Measurements from ENCODE around the gene CLDND2. TPM values are rescaled to one million over a fixed set of nuclear protein-coding genes. Genes with fewer than 3 reads are reported as not detected.
A peak's percentile ranks its signal among the peaks of the same experiment; 100 is the strongest.

CLDND2 gene
- total RNA-seq, 2 donors from 2014 or later: not detected

DNA sequence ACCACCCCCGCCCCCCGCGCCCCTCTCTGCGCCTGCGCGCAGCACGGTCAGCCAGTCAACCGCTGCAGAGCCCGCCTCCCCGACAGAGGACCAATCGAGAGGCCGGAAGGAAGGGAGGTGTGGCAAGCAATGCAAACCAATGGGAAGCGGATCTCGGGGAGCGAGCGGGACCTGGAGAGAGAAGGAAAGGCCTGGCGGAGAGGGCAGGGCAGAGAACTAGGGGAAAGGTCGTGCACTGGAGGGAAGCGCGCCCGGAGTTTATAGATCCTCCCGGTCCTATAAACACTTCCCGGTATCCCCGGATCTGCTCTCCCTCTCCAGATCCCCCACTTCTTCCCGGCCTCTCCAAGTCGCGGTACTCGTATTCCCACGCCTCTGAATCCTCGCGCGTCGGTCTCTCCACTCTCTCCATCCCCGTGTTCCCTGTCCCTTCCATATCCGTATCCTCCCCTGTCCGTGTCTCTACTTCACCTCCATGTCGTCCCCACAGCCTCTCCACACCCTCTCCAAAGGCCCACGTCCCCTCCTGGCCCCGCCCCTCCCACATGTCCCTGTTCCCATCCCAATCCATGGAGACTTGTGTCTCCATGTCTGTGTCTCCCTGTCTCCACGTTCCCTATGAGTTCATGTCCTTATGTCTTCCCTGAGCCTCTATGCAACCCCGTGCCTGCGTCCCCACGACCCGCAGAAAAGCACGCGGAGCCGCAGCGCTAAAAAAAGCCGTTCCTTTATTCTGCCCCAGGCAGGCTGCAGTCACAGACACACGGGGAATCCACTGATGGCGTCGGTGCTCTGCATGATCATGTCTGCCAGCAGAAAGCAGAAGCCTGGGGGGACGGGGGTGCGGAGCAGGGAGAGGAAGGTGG lies 2.2 kb downstream of the CLDND2 start:
- DNase-seq: peak; percentile 98 to 100 (median 99)
- Histone ChIP-seq H3K27me3 (no peaks in the 10 kb centered on the region), H3K9me3 (no peaks in the 10 kb centered on the region), H3K4me1 (peaks cover 44% of the 10 kb centered on the region), H3K27ac (peak overlapping the region; percentile 94 to 99 (median 98)), H3K36me3 (replicated peaks in 1 of 2; ENCODE audit: insufficient read depth in 1 of 2, low read depth in 2 of 2) (no peaks in the 10 kb centered on the region), H3K4me3 (peak overlapping the region; percentile 54 to 61)
- intact Hi-C loops (cut with DNase I): no loop called here
- TF ChIP-seq POLR2A (IDR thresholded peaks at IDR 0.05) (peak; percentile 84 to 90 (median 88)), CTCF (IDR thresholded peaks at IDR 0.05) (no peak)
- peak; percentile 87 for ATAC-seq
- 1 to 2% methylated on average over 45 to 54 of the region's 54 CpGs for WGBS, 2 donors

- no peaks in the 10 kb centered on the region for H3K9me3 ChIP-seq
- intact Hi-C loops (cut with DNase I): no loop called here
- H3K36me3 ChIP-seq (replicated peaks in 1 of 2; ENCODE audit: insufficient read depth in 1 of 2, low read depth in 2 of 2): no peaks in the 10 kb centered on the region
- 0% methylated on average over 12 to 27 of the region's 27 CpGs for WGBS, 2 donors
- no peak for ATAC-seq
- H3K27me3 ChIP-seq: no peaks in the 10 kb centered on the region
- TF ChIP-seq POLR2A (IDR thresholded peaks at IDR 0.05) (peak in 1 of 3 donors; percentile 41), CTCF (IDR thresholded peaks at IDR 0.05) (peak in 1 of 7 experiments; percentile 3)
- peaks cover 44% of the 10 kb centered on the region for H3K4me1 ChIP-seq
- DNase-seq: no peak
- peak within 1 kb of the TSS; percentile 94 to 99 (median 98) for H3K27ac ChIP-seq
- peak within 1 kb of the TSS; percentile 54 to 61 for H3K4me3 ChIP-seq
Observed at GRCh38 chr19:51365965-51366388, 2.8 kb downstream of the CLDND2 start, which contains the start of gene ETFB. ETFB (minus strand) TSS chr19:51366388; CDS start chr19:51366326, 62 bp downstream.

DNA sequence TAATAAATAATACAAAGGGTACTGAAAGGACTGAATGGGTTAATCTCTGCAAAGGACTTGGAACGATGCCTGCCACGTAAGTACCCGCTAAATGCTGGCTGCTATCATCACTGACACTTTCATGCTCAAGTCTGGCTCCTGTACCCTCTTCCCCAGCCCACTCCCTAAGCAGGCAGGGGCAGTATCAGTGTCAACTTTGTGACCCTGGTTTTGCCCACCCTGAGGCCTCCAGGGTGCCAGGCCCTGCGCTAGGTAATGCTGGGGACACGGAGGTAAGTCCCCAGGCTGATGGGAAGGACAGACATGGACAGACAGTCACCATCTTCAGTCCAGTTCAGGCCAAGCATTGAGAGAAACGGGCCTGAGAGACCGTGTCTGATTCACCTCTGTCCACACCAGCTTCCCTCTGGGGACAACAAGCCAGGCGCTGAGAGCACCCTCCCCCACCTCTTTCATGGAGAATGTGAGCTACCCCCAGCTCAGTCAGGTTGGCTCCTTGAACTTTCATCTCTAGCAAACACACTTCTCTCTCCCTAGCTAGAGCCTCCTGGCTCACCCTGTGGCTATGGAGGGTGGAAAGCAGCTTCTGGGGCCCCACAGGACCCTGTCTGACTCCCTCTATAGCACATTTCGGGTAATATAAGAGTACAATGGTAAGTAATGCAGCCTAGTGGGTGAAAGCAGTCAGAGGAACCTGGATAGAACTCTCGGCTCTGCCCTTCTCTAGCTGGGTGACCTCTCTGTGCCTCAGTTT lies 3.4 kb downstream of the CLDND2 start:
- intact Hi-C loops (cut with DNase I): no loop called here
- Histone ChIP-seq H3K27ac (peak overlapping the region; percentile 94 to 99 (median 98)), H3K27me3 (no peaks in the 10 kb centered on the region), H3K4me1 (peaks cover 44% of the 10 kb centered on the region), H3K4me3 (peak overlapping the region; percentile 54 to 61), H3K9me3 (no peaks in the 10 kb centered on the region), H3K36me3 (replicated peaks in 1 of 2; ENCODE audit: insufficient read depth in 1 of 2, low read depth in 2 of 2) (no peaks in the 10 kb centered on the region)
- peak; percentile 26 to 55 (median 45) for DNase-seq
- 12 to 14% methylated on average over 9 to 10 of the region's 10 CpGs for WGBS, 2 donors
- ATAC-seq: no peak
- TF ChIP-seq CTCF (IDR thresholded peaks at IDR 0.05) (peak in 1 of 7 experiments; percentile 2), POLR2A (IDR thresholded peaks at IDR 0.05) (no peak)

GRCh38 chr19:51364200-51365106 lies 4.3 kb downstream of the CLDND2 start:
- DNase-seq (no peak), ATAC-seq (no peak)
- H3K27ac ChIP-seq: no peak overlapping the region
- no peak overlapping the region for H3K4me3 ChIP-seq
- H3K9me3 ChIP-seq: no peaks in the 10 kb centered on the region
- no peaks in the 10 kb centered on the region for H3K36me3 ChIP-seq (replicated peaks in 1 of 2; ENCODE audit: insufficient read depth in 1 of 2, low read depth in 2 of 2)
- 82 to 83% methylated on average over 8 to 15 of the region's 15 CpGs for WGBS, 2 donors
- TF ChIP-seq POLR2A (IDR thresholded peaks at IDR 0.05): no peak
- no peak for TF ChIP-seq CTCF (IDR thresholded peaks at IDR 0.05)
- H3K4me1 ChIP-seq: peaks cover 44% of the 10 kb centered on the region
- intact Hi-C loops (cut with DNase I): no loop called here
- no peaks in the 10 kb centered on the region for H3K27me3 ChIP-seq
